ENCODE measurements around the gene FLVCR2.

FLVCR2 gene

DNA sequence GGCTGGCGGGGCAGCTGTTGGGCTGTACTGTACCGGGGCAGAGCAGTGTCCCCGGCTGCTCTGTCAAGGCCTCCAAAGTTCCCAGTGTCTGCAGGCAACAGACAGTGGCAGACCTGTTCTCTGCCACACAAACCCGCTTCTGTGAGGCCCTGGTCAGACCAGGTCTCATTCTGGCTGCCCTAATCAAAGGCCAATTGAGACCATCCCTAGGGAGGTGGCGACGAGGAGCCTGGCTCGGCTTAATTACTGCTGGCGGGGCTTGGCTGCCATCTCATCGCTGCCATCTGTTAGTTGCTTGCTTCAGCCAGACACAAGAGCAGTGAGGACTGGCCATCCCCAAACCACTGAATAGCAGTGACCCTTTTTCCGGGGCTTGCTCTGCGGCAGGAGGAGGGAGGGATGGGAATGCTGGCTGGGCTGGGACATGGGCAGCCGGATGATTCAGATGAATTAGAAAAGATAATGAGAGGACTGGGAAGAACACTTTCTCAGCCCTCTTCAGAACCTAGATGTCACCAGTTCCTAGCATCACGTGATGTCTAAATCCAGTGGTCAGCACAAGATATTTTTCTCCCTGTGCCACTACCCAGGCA is 57.8 kb downstream of the FLVCR2 start:
- peak; percentile 39 for DNase-seq

DNA sequence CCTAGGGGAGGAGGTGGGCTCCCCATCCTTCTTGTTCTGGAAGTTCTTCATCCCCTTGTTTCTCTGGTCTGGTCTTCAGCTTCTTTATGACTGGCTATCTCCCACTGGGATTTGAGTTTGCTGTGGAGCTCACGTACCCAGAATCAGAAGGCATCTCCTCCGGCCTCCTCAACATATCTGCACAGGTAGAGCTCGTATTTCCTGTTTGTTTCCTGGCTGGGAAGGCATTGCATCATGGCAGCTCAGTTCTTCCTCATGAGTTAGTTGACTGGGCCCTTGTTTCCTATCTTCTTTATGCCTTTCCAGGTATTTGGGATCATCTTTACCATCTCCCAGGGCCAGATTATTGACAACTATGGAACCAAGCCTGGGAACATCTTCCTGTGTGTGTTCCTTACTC is 62.5 kb downstream of the FLVCR2 start:
- DNase-seq: no peak

DNA sequence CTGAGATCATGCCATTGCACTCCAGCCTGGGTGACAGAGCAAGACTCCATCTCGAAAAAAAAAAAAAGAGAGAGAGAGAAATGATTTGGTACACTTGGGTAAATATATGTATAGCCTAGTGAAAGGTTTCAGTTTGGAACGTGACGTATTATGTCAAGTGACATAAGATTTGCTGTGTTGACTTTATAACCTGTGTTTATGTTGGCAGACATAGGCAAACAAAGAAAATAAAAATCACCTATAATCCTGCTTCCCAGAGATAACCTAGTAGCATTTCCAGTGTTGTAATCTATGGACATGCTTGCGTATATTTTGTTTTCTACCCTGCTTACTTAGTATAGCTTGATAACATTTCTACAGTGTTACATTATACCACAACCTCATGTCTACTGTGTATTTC is 65.6 kb downstream of the FLVCR2 start:
- no peak for DNase-seq

DNA sequence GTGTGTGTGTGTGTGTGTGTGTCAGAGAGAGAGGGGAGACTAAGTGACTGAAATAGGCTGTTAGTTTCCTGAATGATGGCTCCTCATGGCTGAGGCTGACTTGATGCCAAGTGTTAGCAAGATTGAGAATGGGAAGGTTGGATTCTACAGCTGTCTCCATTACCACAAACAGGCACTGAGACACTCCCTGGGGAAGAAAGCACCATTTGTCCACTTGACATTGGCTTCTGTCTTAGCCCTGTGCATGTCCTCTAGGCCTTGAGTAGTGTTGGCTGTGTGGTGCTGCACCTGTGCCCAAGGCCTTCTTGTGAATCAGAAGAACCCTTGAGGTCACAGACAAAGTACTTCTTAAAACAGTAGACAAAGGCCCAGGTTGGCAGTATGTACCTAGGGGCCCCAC is 66.6 kb downstream of the FLVCR2 start:
- peak; percentile 16 for DNase-seq

DNA sequence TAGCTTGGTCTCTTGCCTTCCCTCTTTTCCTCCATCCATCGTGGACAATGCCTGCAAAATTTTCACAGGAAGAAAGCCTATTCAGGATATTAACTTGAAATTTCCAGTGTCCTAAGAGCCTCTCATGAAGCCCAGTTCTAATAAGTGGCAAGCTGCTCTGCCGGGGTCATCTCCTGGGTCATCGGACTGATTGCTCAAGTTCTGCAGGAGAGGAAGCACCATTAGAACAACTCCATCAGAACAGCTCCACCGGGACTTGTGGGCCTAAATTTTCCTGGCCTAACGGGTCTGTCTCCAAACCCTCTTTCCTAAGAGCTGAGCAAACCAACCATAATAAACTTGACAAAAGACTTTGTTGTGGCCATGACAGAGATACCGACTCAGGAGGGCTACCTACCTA is 68.3 kb downstream of the FLVCR2 start:
- no peak for DNase-seq

DNA sequence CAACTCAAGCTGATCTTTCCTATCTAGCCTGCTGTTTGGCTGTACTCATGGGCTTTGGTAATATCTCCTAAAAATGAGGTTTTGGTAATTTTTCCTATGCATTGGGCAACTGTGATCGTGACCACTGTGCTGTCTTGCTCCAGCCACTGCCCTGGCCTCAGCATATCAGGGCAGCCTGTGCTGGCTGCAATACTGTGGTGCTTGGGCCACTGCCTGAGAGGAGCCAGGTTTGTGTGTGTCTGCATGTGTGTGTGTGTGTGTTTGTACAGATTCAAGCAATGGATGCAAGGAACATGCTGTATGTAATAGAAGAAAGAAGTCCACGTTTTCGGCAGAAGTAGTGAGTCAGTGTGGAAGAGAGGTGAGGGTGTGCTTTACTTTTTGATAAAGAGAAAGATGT is 69.2 kb downstream of the FLVCR2 start:
- no peak for DNase-seq

DNA sequence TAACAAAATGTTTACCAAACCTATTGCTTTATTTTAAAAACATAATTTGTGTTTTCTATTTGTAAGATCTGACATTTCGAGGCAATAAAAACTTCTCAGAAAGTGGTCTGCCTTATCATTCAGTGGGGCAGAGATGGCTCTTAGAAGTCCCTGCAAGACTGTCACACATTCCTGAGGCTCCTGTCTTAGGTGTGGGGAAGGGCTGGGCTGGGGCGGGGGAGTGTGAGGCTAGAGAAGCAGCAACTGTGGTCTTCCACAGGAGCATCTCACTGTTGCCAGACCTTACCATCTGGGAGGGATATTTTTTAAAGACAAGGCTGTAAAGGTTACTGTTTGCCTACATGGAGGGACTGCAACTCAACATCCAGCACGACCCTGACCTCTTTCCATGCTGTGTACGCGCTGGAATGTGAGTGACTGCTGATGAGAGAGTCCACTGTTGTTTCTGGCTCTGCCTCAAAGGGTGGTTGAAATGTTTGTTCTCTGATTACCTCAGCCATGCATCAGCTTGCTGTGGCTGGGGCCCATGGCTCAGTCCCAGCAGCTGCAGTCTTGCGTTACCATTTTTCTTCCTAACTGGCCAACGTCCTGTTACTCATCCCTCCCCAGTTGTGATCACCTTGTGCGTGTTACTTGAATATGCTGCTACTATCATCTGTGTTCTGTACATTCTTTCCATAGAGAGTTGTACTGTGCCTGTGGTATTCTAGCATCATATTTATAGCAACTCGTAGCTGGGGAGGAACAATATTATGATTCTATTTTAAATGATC is 69.8 kb downstream of the FLVCR2 start:
- DNase-seq: no peak

DNA sequence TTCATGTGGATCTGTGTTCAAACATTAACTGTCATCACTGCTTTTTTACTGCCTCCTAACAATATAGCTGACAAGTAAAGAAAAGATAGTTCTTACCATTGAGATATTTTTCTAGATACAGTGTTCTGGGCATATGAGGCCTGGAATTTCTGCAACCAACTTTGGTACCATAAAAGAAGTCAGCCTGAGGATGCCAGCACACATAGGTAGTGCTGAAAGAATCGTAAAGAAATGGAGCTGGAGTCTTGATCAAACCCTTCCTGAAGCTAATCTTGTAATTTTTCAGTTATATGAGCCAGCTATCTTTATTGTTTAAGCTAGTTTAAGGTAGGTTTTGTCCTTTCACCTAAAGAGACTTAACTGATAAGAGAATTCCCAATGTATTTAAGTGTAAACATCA is 70.9 kb downstream of the FLVCR2 start:
- no peak for DNase-seq

DNA sequence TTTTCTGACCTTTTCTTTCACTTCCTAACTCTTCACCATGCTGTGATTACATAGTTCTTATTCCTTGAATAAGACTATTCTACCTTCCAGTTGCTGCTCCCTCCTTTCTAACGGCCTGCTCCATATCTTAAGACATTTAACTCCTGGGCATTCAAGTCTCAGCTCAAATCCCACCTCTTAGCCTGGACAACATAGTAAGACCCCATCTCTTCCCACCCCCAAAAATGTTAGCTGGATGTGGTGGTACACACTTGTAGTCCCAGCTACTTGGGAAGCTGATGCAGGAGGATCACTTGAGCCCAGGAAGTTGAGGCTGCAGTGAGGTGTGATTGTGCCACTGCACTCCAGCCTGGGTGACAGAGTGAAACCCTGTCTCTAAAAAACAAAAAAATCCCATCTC is 71.4 kb downstream of the FLVCR2 start:
- no peak for DNase-seq

DNA sequence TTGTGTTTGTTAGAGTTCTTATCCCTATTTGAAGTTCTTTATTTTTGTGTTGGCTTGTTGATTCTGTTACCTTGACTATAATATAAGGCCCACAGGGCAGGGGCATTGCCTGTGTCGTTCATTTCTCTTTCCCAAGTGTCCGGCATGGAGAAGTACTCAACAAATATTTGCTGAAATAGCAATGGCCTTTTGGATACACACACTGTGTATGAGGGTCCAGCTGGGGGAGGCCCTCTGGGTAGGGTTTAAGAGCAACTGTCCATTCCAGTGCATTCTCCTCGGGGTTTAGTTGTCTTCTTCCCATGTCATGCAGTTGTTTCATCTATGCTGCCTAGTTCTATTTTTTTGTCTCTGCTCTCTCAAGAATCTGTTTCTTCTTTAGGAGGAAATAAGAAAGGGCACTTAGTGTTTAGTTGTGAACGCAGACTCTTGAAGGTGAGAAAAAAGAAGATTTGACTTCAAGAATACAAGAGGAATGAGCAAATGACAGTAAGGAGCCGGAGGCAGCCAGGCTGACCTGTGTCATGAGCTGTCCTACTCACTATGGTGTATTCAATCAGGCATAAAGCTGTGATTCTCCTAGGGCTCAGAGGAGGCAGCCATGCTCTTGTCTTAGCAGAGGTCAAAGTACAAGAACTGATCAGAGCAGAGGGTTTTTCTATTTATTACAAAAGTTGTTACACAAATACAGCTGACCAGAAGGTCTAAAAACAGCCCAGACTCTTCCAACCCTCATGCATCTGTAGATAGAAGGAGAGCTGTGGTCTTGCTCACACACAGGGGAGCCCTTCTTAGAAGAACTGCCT is 72.0 kb downstream of the FLVCR2 start:
- no peak for DNase-seq

DNA sequence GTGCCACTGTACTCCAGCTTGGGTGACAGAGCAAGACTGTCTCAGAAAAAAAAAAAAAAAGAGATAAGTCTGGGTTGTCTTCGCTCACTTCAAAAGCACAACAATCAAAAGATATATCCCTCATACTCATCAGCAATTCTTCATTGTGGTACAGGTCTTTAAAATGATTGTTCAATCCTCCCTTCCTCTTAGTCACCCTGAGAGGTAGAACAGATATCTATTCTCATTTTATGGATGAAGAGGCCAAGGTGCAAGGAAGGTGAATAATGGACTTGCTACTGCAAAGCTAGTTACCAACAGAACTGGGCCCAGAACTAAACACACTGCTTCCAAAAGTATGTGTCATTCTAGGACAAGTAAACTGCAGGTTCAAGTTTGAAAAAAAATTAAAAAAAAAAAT is 75.1 kb downstream of the FLVCR2 start:
- no peak for DNase-seq

DNA sequence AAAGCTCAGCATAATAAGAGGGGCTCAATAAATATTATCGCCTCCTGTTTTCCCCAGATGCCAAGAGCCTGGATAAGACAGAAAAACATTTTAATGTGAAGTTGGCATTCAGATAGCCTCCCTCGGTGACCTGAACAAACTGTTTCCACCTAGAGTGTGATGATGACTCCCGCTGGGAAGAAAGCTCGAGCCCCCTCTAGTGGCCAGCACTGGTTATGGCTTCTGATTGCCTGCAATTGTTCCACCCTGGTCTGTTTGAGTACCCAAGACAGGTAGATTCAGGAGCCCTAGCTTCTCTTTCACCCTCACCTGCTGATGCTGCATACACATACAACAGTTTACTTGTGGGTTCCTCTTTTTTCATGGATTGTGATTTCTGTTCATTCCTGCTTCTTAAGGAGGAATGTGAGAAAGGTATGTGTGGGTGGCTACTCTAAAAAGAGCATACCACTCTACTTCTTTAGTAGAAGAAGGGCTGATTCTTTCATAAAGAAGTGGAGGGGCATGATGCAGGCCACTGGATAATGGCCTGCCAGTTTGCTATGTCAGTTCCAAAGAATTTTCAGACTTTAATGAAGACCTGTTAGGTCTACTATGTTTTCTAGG is 75.8 kb downstream of the FLVCR2 start:
- DNase-seq: peak; percentile 69

DNA sequence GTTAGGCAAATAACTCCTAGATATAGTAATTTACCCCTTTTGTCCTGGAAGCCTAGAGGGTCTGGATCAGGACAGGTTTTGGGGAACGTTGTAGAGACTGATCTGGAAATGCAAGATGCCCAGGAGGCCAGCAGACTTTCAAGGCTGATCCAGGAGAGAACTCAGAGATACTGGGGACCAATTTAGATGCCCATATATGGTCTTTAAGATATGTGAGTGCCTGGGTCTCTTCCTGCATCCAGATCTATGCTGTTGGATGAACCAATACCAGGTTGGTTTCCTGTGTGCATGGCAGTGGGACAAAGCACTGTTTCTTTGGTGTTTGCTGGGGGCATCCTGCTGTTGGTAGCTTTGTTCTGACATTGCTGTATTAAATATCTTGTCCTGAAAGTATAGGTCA is 76.8 kb downstream of the FLVCR2 start:
- DNase-seq: no peak

DNA sequence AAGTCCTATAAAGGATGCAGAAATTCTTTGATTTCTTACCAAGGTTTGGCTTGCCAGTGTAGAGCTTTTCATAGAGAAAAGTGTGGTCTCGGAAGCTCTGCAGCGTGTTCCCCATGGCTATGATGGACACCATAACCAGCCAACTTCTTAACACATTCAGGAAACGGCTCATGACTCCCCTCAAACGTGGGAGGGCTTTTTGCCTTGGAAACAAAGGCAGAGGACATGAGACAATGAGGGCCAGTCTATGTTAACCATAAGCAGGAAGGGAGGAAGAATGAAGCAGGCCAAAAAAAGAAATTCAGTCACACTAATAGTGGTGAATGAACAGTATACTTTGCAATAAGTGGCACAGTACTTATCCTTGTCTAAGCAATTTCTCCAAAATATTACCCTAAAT is 78.9 kb downstream of the FLVCR2 start:
- DNase-seq: no peak

DNA sequence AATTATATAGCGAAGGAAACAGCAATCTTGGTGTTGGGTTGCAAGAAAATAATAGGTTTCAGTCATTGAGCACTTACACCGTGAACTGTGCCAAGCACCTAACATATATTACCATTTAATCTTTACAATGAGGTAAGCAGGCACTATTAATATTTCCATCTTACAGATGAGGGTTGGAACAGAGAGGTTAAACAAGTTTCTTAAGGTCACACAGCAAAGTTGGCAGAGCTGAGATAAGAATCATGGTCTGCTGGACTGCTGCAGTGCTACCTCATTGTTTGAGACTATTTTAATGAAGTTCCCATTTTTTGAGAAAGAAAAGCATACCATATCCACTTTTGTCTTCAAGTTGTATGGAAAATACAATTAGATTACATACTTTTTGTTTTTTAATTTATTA is 80.5 kb downstream of the FLVCR2 start:
- no peak for DNase-seq

DNA sequence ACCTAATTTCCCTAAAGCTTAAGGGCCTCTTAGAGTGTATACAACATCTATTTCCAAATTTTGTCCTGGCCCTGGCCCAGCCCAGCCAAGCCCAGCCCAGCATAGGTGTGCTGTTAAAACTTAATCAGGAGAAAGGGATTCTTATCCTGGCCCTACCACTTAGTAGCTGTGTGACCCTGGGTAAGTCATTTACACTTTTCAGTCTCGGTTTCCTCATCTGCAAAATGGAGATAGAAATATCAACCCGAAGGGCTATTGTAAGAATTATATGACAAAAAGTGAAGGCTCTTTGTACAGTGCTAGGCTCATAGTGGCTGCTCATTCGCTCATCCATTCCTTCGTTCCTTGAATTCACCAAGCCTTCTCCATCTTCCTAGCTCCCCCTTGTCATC is 81.8 kb downstream of the FLVCR2 start:
- DNase-seq: no peak

DNA sequence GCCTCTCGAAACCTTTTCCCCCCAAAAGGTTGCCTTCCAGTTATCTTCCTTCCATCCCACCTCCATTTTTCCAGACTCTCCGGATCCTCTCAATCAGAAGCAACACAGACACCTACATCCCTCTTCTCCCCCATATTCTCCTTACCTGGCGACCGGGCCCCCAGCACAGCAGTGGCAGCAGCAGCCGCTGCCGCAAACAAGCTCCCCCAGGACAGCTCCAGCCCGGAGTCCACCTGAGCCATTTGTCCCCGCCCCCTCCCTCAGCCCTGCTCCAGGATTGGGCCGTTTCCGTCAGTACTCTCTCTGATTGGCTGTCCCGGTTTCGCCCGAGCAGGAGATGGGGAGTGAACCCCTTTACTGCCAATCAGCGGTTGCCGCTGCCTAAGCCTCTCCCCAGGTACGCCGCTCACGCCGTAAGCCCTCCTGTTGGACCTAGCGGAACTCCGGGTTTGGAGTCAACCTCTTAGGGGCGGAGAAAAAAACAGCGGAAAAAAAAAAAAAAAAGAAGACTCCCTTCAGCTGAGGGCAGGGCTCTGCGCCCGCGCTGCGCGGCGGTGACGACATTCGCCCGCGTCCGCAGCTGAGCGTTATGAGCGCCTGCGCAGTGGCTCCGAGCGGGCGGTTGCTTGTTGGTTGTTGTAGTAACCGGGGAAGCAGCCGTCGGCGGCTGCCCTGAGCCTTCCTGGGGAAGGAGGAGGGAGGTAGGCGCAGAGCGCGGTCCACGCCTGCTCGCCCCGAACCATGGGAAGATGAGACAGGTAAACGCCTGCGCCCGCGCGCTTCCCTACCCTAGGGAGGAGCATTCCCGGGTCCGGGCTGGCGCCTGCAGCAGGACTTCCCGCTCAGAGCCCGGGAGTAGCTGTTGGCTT is 82.4 kb downstream of the FLVCR2 start, which contains the start of the genes ERG28 and TTLL5:
ERG28 (minus strand) TSS at position 247 of the 869 bp plus-strand sequence. CDS start 3,374 bp downstream, outside the sequence.
TTLL5 (plus strand) TSS at position 617 of the 869 bp plus-strand sequence. CDS start 1,904 bp downstream, outside the sequence.
- peak; percentile 100 for DNase-seq

DNA sequence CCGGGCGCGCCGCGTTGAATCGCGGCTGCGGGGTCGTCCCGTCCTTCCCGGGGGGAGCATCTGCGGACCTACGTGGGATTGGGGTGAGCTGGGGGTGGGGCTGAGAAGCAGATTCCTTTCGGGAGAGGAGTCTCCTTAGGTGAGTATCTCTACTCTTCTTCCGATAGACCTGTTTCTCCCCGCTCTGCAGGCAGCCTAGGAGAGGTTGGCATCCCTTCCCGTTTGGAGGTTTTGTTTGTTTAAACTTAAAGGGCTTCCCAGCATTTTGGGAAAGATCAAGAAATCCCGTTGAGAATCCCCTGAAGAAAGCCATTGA is 83.0 kb downstream of the FLVCR2 start:
- DNase-seq: no peak

DNA sequence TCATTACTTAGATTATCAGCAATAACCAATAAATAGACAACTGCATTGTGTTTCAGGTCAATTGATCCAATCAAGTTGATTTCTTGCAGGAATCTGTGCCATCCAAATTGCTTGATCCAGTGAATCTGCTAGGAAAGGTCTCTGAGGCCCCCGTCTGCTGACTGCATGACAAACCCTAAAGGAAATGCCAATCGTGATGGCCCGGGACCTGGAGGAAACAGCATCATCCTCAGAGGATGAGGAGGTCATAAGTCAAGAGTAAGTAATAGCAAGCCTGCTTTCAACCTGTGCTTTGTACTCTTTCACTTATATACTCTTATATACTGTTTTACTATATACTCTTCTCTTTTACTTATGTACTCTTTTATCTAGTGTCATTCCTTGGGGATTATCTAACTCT is 84.5 kb downstream of the FLVCR2 start:
- no peak for DNase-seq

DNA sequence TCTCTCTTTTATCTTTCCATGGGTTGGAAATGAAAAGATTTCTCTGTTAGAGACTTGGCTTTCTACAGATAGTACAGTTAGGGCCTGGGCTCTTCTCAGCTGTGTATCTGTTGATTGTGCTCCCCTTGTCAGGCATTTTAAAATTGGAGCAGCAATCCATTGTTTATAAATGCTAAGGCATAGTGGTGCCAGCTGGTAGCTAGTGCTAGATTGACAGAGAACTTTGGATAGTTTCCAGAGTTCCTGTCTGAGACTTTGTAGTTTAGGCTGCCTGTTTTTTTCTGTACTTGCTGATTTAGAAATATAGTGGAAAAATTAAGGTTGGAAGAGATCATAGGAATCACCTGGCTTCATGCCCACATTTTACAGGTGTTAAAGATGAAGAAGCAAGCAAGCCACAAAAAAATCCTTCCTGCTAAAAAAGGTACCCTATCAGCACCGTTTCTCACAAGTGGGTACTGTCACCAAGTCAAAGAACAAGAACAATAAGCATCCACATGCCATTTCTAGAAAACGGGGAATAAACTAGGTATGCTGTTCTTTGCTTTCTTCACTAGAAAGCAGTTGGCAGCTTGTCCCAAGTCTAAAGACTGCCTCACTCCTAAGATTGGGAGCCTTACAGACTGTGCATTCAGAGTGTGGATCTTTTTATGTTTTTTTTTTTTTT is 88.8 kb downstream of the FLVCR2 start:
- peak; percentile 48 for DNase-seq

DNA sequence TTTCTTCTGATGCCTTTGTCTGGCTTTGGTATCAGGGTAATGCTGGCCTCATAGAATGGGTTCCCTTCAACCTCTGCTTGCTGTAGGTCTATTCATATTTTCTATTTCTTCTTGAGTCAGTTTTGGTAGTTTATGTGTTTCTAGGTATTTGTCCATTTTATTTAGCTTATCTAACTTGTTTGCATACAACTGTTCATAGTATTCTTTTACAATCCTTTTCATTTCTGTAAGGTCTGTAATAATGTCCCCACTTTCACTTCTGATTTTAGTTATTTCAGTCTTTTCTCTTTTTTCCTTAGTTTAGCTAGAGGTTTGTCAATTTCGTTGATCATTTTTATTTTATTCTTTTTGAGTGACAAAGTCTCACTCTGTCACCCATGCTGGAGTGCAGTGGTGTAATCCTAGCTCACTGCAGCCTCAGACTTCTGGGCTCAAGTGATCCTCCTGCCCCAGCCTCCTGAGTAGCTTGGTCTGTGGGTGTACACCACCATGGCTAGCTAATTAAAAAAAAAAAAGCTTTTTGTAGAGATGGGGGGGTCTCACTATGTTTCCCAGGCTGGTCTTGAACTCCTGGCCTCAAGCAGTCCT is 94.3 kb downstream of the FLVCR2 start:
- DNase-seq: no peak
